ENCODE measurements around the gene LENEP.

- TF ChIP-seq POLR2A (IDR thresholded peaks at IDR 0.05) (no peak), CTCF (IDR thresholded peaks at IDR 0.05) (no peak)
Measured at GRCh38 chr1:154952664-154953063, 40.7 kb upstream of the LENEP start.
